ENCODE data around the gene MBD6. TPM values are rescaled to one million over a fixed set of nuclear protein-coding genes. Genes with fewer than 3 reads are reported as not detected.
"Not testable (repeated sequence)": the region's sequence is repeated elsewhere in the genome, so short reads cannot be mapped to it uniquely, and the experiment has no call there.

The MBD6 gene
- total RNA-seq, 2 donors from 2014 or later, result 94.1 to 123 TPM

DNA sequence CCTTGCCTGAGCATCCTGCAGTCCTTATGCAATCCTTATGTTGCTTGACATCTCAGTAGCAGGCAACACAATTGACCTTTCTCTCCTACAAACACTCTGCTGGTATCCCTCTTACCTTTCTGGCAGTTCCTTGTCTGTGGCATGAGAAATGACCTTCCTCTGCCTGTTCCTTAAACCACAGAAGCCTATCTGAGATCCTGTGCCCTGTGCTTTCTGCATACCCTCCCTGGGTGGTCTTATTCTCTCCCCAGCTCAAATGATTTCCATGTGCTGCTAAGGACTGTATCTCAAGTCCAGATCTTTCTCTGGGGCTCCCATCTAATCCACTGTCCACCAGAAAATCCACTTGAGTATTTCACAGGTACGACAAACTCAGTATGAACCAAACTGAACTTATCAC is 41.0 kb upstream of the MBD6 start:
- DNase-seq (ENCODE audit: low spot score) (no peak), ATAC-seq (no peak)
- Mint-ChIP-seq H3K27ac (peak overlapping the region; percentile 98 to 100), H3K9me3 (no peaks in the 10 kb centered on the region), H3K4me3 (peak overlapping the region; percentile 89), H3K27me3 (no peaks in the 10 kb centered on the region), H3K36me3 (no peaks in the 10 kb centered on the region), H3K4me1 (ENCODE audit: low read depth in 2 of 2) (peaks cover 50 to 58% of the 10 kb centered on the region in 2 donors)

DNA sequence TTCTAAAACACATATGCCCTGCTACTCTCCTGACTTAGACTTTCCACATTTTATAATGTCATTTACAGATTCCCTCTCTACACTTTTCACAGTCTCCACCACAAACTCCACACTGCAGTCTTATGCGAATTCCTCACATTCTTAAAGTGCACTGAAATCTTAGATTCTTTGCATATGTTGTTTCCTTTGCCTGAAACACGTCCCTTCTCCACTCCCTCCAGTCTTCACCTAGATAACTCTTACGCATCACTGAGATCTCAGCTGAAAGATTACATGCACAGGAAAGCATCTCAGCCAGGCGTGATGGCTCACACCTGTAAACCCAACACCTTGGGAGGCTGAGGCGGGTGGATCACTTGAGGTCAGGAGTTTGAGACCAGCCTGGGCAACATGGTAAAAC is 39.2 kb upstream of the MBD6 start:
- Mint-ChIP-seq H3K4me3 (no peak overlapping the region), H3K27ac (peak overlapping the region; percentile 14 to 31), H3K36me3 (peaks cover 4% of the 10 kb centered on the region), H3K4me1 (ENCODE audit: low read depth in 2 of 2) (peaks cover 40 to 41% of the 10 kb centered on the region in 2 donors), H3K9me3 (no peaks in the 10 kb centered on the region), H3K27me3 (no peaks in the 10 kb centered on the region)
- ATAC-seq, result no peak
- DNase-seq (ENCODE audit: low spot score), result no peak

DNA sequence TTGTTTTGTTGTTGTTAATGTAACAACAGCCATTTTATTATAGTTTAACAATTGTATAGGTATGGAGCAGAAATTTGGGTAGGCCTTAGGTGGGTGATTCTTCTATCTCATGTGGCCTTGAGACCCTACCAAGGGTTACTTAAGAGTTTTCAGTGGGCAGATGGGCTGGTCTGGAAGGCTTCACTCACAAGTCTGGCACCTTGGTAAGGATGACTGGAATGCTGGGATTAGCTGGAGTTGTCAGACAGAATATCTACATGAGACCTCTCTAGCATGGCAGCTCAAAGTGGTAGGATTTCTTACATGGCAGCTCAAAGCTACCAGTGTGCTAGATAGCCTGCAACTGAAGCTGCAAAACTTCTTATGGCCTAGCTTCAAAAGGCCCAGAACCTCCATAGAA is 36.9 kb upstream of the MBD6 start:
- DNase-seq (ENCODE audit: low spot score) (no peak), ATAC-seq (no peak)
- H3K27ac Mint-ChIP-seq, result no peak overlapping the region
- no peaks in the 10 kb centered on the region for H3K27me3 Mint-ChIP-seq
- H3K36me3 Mint-ChIP-seq, result peaks cover 16% of the 10 kb centered on the region
- H3K9me3 Mint-ChIP-seq, result no peaks in the 10 kb centered on the region
- H3K4me3 Mint-ChIP-seq, result no peak overlapping the region
- H3K4me1 Mint-ChIP-seq (ENCODE audit: low read depth in 2 of 2), result peaks cover 32 to 35% of the 10 kb centered on the region in 2 donors

DNA sequence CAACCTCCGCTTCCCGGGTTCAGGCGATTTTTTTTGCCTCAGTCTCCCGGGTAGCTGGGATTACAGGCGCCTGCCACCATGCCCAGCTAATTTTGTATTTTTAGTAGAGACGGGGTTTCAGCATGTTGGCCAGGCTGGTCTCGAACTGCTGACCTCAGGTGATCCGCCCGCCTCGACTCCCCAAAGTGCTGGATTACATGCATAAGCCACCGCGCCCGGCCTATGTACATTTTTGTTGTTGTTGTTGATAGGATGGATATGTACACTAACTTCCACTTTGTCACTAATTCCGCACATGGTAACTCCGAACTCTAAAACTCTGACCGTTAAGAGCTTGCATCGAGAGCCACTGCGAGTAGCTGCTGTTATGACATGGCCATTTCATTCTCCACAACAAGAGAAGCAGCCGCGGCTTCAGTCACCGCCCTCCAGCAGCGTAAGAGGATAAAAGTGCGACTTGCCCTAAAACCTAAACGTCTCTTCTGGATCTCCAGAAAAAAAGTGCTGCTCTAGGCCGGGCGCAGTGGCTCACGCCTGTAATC is 35.5 kb upstream of the MBD6 start:
- peaks cover 30% of the 10 kb centered on the region in 2 donors for H3K4me1 Mint-ChIP-seq (ENCODE audit: low read depth in 2 of 2)
- no peak for DNase-seq (ENCODE audit: low spot score)
- ATAC-seq, result no peak
- H3K36me3 Mint-ChIP-seq, result peaks cover 29% of the 10 kb centered on the region
- H3K27ac Mint-ChIP-seq, result peak overlapping the region; percentile 84 to 98
- no peak overlapping the region for H3K4me3 Mint-ChIP-seq
- no peaks in the 10 kb centered on the region for H3K27me3 Mint-ChIP-seq
- no peaks in the 10 kb centered on the region for H3K9me3 Mint-ChIP-seq

DNA sequence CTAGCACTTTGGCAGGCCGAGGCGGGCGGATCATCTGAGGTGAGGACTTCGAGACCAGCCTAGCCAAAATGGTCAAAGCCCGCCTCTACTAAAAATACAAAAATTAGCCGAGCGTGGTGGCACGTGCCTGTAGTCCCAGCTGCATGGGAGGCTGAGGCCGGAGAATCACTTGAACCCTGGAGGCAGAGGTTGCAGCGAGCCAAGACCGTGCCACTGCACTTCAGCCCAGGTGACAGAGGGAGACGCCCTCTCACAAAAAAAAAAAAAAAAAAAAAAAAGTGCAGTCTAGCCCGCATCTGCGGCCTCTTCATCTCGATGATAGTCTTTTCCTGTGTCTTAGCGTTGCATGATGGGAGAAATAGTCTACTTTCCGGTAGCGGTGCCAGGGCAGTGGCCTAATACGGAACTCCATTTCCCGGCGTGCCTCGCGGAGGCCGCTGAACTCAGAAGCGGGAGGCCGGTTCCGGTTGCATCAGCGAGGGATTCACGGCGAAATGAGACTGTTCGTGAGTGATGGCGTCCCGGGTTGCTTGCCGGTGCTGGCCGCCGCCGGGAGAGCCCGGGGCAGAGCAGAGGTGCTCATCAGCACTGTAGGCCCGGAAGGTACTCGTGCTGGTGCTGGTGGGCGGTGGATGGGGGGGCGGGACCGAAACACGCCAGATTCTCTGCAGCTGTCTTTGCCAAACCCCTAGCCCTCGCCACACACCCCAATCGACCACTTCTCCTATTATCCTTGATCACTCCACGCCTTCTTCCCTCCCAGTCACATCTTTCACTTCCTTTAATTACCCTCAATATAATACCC is 34.8 kb upstream of the MBD6 start, which contains the start of gene MARS1:
MARS1 (plus strand) TSS at position 472 of the 805 bp plus-strand sequence; CDS start at position 495, 23 bp downstream.
- ATAC-seq (peak; percentile 99 to 100), DNase-seq (ENCODE audit: low spot score) (peak; percentile 96)
- Mint-ChIP-seq H3K4me3 (peak within 1 kb of the TSS; percentile 95), H3K4me1 (ENCODE audit: low read depth in 2 of 2) (peaks cover 30 to 32% of the 10 kb centered on the region in 2 donors), H3K27me3 (no peaks in the 10 kb centered on the region), H3K9me3 (no peaks in the 10 kb centered on the region), H3K36me3 (peaks cover 34% of the 10 kb centered on the region), H3K27ac (peak within 1 kb of the TSS; percentile 84 to 98)

DNA sequence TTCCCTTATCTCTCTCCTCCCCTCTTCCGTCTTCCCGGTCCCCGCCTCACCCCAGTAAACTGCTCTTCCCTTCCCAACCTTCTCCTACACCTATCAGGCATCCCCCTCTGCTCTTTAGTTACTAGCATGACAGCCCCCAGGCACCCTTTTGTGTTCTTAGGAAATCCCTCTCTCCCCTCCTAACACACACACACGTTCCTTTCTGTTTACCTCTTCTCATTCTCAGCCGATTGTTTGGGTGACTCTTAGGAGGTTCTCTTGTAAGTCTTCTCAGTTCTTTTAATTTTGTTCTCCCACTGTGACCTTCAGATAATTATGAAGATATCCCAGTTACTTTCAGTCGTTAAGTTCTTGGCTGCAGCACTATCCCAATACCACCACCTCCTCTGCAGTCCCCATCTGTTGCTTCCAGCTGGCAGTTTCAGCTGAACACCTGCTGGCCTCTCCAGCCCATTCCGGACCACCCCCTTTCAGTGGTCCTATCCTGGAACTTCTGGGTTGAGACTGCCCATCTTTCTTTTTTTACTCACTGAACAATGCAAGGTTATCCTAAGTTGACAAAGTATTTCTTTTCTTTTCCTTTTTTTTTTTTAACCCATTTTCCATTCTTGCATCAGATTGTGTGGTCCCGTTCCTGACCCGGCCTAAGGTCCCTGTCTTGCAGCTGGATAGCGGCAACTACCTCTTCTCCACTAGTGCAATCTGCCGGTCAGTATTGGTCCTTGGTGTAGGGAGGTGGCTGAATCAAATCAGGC is 34.0 kb upstream of the MBD6 start:
- Mint-ChIP-seq H3K27me3 (no peaks in the 10 kb centered on the region), H3K36me3 (peaks cover 37% of the 10 kb centered on the region), H3K27ac (peak overlapping the region; percentile 84 to 98), H3K4me1 (ENCODE audit: low read depth in 2 of 2) (peaks cover 25 to 28% of the 10 kb centered on the region in 2 donors), H3K9me3 (no peaks in the 10 kb centered on the region), H3K4me3 (peak overlapping the region; percentile 95)
- DNase-seq (ENCODE audit: low spot score), result no peak
- peak in 1 of 2 donors; percentile 1 for ATAC-seq

DNA sequence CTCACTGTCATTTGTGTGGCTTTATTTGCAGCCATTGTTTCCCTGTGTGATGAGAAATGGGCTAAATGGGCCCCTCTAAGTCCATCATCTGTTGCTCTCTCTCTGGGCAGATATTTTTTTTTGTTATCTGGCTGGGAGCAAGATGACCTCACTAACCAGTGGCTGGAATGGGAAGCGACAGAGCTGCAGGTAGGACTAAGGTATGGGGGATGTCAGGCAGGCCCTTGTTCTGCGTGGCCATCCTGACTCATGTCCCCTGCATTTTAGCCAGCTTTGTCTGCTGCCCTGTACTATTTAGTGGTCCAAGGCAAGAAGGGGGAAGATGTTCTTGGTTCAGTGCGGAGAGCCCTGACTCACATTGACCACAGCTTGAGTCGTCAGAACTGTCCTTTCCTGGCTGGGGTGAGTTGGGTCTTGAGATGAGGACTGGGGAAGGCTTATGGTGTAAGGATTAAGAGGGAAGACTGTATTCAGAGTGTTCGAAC is 33.4 kb upstream of the MBD6 start:
- DNase-seq (ENCODE audit: low spot score), result no peak
- H3K27me3 Mint-ChIP-seq, result no peaks in the 10 kb centered on the region
- H3K4me1 Mint-ChIP-seq (ENCODE audit: low read depth in 2 of 2), result peaks cover 24 to 28% of the 10 kb centered on the region in 2 donors
- peak overlapping the region; percentile 95 for H3K4me3 Mint-ChIP-seq
- ATAC-seq, result no peak
- H3K9me3 Mint-ChIP-seq, result no peaks in the 10 kb centered on the region
- H3K27ac Mint-ChIP-seq, result peak overlapping the region; percentile 84 to 98
- H3K36me3 Mint-ChIP-seq, result peaks cover 37% of the 10 kb centered on the region

DNA sequence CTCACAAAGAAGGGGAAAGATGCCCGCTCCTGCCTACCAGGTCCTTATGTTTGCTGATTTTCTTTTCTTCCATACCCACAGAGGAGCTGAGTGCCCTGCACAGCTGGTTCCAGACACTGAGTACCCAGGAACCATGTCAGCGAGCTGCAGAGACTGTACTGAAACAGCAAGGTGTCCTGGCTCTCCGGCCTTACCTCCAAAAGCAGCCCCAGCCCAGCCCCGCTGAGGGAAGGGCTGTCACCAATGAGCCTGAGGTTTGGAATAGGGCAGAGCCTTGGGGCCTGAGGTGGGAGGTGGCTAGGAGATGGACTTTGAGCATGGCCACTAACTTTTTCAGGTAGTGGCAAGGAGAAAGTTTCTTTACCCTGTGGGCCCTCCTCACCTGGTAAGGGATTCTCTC is 32.5 kb upstream of the MBD6 start:
- peaks cover 37% of the 10 kb centered on the region for H3K36me3 Mint-ChIP-seq
- H3K27me3 Mint-ChIP-seq, result no peaks in the 10 kb centered on the region
- no peak overlapping the region for H3K4me3 Mint-ChIP-seq
- DNase-seq (ENCODE audit: low spot score) (no peak), ATAC-seq (no peak)
- peak overlapping the region in 1 of 2 donors; percentile 98 for H3K27ac Mint-ChIP-seq
- peaks cover 24 to 28% of the 10 kb centered on the region in 2 donors for H3K4me1 Mint-ChIP-seq (ENCODE audit: low read depth in 2 of 2)
- no peaks in the 10 kb centered on the region for H3K9me3 Mint-ChIP-seq

DNA sequence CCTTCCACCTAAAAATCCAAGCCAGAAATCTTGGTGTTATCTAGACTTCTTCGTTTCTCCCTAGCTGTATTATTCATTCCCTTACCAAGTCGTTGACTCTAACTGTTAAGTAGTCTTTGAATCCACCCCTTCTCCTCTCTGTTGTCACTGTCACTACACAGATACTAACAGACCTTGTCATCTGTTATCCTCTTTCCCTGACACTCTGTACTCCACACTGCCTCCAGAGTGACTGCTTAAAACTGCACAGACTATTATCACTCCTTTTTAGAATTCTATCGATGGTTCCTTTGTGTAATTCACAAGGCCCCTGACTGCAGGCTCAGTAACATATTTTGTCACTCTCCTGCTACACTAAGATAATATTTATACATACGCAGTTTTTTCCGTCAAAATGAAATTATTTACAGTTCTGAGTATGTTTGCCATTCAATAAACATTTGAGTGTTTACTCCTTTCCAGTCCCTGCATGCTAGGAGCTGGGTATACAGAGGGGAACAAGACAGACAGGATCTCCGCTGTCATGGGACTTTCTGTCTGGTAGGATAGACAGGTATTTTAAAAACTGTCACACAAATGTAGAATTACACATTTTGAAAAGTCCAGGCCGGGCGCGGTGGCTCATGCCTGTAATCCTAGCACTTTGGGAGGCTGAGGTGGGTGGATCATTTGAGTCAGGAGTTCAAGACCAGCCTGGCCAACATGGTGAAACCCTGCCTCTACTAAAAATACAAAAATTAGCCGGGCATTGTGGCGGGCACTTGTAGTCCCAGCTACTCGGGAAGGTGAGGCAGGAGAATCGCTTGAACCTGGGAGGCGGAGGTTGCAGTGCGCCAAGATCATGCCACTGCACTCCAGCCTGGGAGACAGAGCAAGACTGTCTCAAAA is 31.0 kb upstream of the MBD6 start:
- H3K27ac Mint-ChIP-seq, result peak overlapping the region; percentile 13 to 23
- H3K9me3 Mint-ChIP-seq, result no peaks in the 10 kb centered on the region
- ATAC-seq (no peak), DNase-seq (ENCODE audit: low spot score) (no peak)
- H3K36me3 Mint-ChIP-seq, result peaks cover 37% of the 10 kb centered on the region
- peak overlapping the region; percentile 43 for H3K4me3 Mint-ChIP-seq
- H3K27me3 Mint-ChIP-seq, result no peaks in the 10 kb centered on the region
- peaks cover 24 to 28% of the 10 kb centered on the region in 2 donors for H3K4me1 Mint-ChIP-seq (ENCODE audit: low read depth in 2 of 2)

DNA sequence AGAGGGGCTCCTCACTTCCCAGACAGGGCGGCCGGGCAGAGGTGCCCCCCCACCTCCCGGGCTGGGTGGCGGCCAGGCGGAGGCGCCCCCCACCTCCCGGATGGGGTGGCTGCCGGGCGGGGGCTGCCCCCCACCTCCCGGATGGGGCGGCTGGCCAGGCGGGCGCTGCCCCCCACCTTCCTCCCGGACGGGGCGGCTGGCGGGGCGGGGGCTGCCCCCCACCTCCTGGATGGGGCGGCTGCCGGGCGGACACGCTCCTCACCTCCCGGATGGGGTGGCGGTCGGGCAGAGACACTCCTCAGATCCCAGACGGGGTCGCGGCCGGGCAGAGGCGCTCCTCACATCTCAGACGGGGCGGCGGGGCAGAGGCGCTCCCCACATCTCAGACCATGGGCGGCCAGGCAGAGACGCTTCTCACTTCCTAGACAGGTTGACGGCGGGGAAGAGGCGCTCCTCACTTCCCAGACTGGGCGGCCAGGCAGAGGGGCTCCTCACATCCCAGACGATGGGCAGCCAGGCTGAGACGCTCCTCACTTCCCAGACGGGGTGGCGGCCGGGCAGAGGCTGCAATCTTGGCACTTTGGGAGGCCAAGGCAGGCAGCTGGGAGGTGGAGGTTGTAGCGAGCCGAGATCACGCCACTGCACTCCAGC is 27.4 kb upstream of the MBD6 start:
- Mint-ChIP-seq H3K36me3 (peaks cover 35% of the 10 kb centered on the region), H3K4me1 (ENCODE audit: low read depth in 2 of 2) (peaks cover 21 to 22% of the 10 kb centered on the region in 2 donors)
- H3K27ac Mint-ChIP-seq; H3K9me3 Mint-ChIP-seq; ATAC-seq; H3K27me3 Mint-ChIP-seq; DNase-seq (ENCODE audit: low spot score); H3K4me3 Mint-ChIP-seq: not testable (repeated sequence)

DNA sequence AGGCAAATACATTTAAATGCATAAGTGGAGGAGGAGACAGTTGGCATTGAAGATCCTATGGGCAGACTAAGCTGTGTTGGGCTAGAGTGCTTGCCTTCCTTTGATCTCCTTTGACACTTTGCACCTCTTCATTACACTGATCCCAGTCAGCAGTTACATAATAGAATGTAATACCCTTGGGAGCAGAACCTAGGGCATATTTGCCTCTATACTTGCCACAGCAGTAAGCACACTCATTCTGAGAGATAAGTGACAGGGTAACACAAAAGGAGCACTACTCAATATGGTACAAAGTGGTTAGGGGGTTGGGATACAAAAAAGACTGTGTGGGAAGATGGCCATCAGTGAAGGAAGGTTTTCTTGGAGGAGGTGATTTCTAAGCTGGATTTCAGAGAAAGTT is 25.8 kb upstream of the MBD6 start:
- DNase-seq (ENCODE audit: low spot score) (no peak), ATAC-seq (peak in 1 of 2 donors; percentile 81)
- Mint-ChIP-seq H3K27ac (peak overlapping the region in 1 of 2 donors; percentile 42), H3K4me3 (no peak overlapping the region), H3K9me3 (no peaks in the 10 kb centered on the region), H3K4me1 (ENCODE audit: low read depth in 2 of 2) (peaks cover 19 to 20% of the 10 kb centered on the region in 2 donors), H3K36me3 (peaks cover 35% of the 10 kb centered on the region), H3K27me3 (no peaks in the 10 kb centered on the region)

DNA sequence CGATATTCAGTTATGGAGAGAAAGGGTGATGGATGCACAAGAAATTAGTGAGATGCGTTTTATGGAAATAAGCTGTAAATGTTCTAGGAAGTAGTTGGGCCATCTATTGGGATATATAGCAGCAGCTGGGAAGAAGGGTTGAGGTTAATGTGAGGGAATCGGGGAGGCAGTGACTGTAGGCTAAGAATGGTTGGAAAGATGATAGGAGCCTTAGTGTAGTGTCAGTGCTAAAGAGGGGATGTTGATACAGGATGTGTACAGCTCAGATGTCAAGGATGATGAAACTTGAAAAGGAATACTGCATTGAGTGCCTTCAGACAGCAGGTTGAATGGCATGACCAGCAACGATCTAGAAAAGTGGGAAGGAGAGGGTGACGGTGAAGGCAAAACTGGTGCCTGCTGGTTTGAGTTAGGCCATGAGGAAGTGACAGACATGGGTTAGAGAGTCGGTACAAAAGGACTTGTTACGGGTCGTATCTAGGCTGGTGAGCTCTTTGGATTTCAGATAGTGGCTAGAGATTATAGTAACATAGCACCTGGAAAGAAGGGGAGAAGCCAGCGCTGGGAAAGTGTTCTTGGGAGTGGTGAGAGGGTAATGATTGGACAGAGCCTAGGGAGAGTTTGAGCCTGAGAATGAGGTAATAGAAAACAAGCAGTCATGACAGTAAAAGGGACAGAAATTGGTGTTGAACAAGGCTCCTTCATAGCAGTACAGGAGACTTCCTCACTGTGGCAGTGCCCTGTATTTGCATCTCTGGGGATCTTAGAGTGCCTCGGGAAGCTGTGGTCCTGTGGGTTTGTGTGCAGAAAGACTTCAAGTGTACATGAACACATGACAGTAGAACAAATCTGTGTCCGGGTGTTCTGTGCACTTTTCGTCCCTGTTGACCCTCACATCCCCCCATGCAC is 25.1 kb upstream of the MBD6 start:
- H3K36me3 Mint-ChIP-seq, result peaks cover 37% of the 10 kb centered on the region
- peak overlapping the region in 1 of 2 donors; percentile 42 for H3K27ac Mint-ChIP-seq
- H3K27me3 Mint-ChIP-seq, result no peaks in the 10 kb centered on the region
- no peak overlapping the region for H3K4me3 Mint-ChIP-seq
- no peak for ATAC-seq
- no peaks in the 10 kb centered on the region for H3K9me3 Mint-ChIP-seq
- peaks cover 19 to 24% of the 10 kb centered on the region in 2 donors for H3K4me1 Mint-ChIP-seq (ENCODE audit: low read depth in 2 of 2)
- DNase-seq (ENCODE audit: low spot score), result no peak

All from natural killer cell treated with Interleukin-12 subunit alpha and Interleukin-12 subunit beta and Interleukin-15 and Interleukin-18, amount 100 ng/mL, for 72 hours (primary cell).